Uterus (tissue), 2 donors: Measurements from ENCODE around the gene TK1.

Experiments
- POLR2A ChIP-seq, 2 donors: fragments of 450-650 bp; IDR thresholded peaks; one replicate each; pipeline ENCODE4 v1.6.1; 2016; ENCODE audit warnings: antibody characterized with exemption in 2 of 2, mild to moderate bottlenecking in 1 of 2, moderate library complexity in 1 of 2
- TF ChIP-seq, protein P1 (sequence below), 4 experiments: fragments of 200-600 bp in 2 of 4; fragments of 450-650 bp in 2 of 4; sonication (generic) in 2 of 4; IDR thresholded peaks; one replicate each; pipeline ENCODE4 v1.5.1; 2016 to 2019; ENCODE audit warnings: antibody characterized with exemption in 4 of 4, mild to moderate bottlenecking in 2 of 4, moderate library complexity in 1 of 4

DNA sequence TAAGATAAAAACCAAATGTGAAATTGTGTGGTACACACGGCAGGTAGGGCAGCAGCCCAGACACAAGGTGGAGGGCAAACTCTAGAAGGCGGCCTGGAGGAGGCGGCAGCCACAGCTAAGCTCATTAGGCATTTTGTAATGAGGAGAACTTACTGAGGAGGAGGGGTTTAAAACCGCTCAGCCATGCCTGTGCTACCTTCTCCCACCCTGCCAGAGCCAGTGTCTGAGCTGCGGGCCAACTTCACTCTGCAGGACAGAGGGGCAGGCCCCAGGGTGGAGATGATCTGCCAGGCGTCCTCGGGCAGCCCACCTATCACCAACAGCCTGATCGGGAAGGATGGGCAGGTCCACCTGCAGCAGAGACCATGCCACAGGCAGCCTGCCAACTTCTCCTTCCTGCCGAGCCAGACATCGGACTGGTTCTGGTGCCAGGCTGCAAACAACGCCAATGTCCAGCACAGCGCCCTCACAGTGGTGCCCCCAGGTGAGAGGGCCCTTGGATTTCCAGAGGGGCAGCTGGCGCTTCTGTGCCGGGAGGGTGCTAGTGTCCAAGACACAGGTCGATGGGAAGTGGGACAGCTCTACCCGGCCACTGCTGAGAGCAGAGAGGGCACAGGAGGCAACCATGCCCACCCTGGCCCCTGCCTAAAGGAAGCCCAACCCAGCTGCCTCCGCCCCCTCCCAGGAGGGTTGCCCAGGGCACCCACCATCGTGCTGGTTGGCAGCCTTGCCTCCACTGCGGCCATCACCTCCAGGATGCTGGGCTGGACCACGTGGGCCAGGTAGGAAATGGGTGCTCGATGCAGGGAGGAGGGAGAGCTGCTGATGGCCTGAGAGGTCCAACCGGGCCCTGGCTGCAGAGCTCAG lies 22.7 kb downstream of the TK1 start:
- TF ChIP-seq, protein P1, sequence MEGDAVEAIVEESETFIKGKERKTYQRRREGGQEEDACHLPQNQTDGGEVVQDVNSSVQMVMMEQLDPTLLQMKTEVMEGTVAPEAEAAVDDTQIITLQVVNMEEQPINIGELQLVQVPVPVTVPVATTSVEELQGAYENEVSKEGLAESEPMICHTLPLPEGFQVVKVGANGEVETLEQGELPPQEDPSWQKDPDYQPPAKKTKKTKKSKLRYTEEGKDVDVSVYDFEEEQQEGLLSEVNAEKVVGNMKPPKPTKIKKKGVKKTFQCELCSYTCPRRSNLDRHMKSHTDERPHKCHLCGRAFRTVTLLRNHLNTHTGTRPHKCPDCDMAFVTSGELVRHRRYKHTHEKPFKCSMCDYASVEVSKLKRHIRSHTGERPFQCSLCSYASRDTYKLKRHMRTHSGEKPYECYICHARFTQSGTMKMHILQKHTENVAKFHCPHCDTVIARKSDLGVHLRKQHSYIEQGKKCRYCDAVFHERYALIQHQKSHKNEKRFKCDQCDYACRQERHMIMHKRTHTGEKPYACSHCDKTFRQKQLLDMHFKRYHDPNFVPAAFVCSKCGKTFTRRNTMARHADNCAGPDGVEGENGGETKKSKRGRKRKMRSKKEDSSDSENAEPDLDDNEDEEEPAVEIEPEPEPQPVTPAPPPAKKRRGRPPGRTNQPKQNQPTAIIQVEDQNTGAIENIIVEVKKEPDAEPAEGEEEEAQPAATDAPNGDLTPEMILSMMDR (IDR thresholded peaks at IDR 0.05), result no peak
- TF ChIP-seq POLR2A (IDR thresholded peaks at IDR 0.05), result no peak
